Upper lobe of left lung (tissue), 6 donors: ENCODE measurements around the gene ZNF213. TPM values are rescaled to one million over a fixed set of nuclear protein-coding genes. Genes with fewer than 3 reads are reported as not detected.

Source experiments
- ATAC-seq, 2 donors: fragments of 200-7000 bp; cut with Tn5 transposase; one replicate each; pipeline ENCODE4 v1.9.1; 2022; ENCODE audit warnings: mild to moderate bottlenecking in 2 of 2, moderate library complexity in 2 of 2; ENCODE audit not compliant: low FRiP score in 2 of 2
- DNase-seq, 2 donors: peaks; one replicate each; pipeline ENCODE4 v3.0.0-alpha.2; 2019 to 2020
- H3K27ac ChIP-seq, 4 donors: fragments of 200-600 bp; sonication (generic); one replicate each; pipeline ENCODE4 v1.5.1; 2016 to 2019
- H3K27me3 ChIP-seq, 4 donors: fragments of 200-600 bp; sonication (generic); one replicate each; pipeline ENCODE4 v1.5.1; 2017 to 2019
- H3K36me3 ChIP-seq, 4 donors: fragments of 200-600 bp; sonication (generic); one replicate each; pipeline ENCODE4 v1.5.1; 2016 to 2019
- H3K4me1 ChIP-seq, 4 donors: fragments of 200-600 bp; sonication (generic); one replicate each; pipeline ENCODE4 v1.5.1; 2018 to 2019
- H3K4me3 ChIP-seq, 4 donors: fragments of 200-600 bp; sonication (generic); one replicate each; pipeline ENCODE4 v1.5.1; 2017 to 2019; ENCODE audit warnings: mild to moderate bottlenecking in 2 of 4, moderate library complexity in 1 of 4
- H3K9me3 ChIP-seq, 4 donors: fragments of 200-600 bp; sonication (generic); one replicate each; pipeline ENCODE4 v1.5.1; 2018 to 2019
- CTCF ChIP-seq, 6 experiments: fragments of 450-650 bp in 4 of 6; fragments of 200-600 bp in 2 of 6; sonication (generic) in 2 of 6; IDR thresholded peaks; one replicate each; pipeline ENCODE4 v1.5.1; 2016 to 2019; ENCODE audit warnings: antibody characterized with exemption in 6 of 6
- EP300 ChIP-seq, 4 donors: sonication (generic); formaldehyde crosslinking; IDR thresholded peaks; one replicate each; pipeline ENCODE4 v1.5.1; 2017; ENCODE audit warnings: antibody characterized with exemption in 4 of 4, control low read depth in 2 of 4
- POLR2A ChIP-seq, 4 donors: fragments of 450-650 bp; IDR thresholded peaks; one replicate each; pipeline ENCODE4 v1.5.1; 2016 to 2017; ENCODE audit warnings: antibody characterized with exemption in 4 of 4, mild to moderate bottlenecking in 2 of 4
- POLR2AphosphoS5 ChIP-seq, 2 donors: sonication (generic); formaldehyde crosslinking; IDR thresholded peaks; one replicate each; pipeline ENCODE4 v1.5.1; 2017; ENCODE audit warnings: antibody characterized with exemption in 2 of 2
- WGBS, 2 donors: methylation state at CpG; one replicate each; pipeline ENCODE4 v1.1.5; 2017 to 2018; 5-methylcytosine and 5-hydroxymethylcytosine counted together
- small RNA-seq, 4 donors: library from RNA; depleted of rRNA; stranded (forward); fragments of <200 nt; gene quantifications; one replicate each; pipeline ENCODE3, GENCODE V24; 2016
- total RNA-seq, 6 donors: library from RNA; depleted of rRNA in 4 of 6; stranded (reverse); fragments of >200 nt in 4 of 6; gene quantifications; one replicate each; pipeline versions ENCODE4 v1.1.0 to v1.2.1, GENCODE V29; 2016 to 2021
- donor health status: DM: no; HTN: no; CAD: no; lungs with moderate emphysema.
- donor health status: DM: no; HTN: yes; CAD: no; lungs with severe emphysema.

Gene ZNF213
- total RNA-seq, 6 donors from 2014 or later: 4.2 to 20.3 (median 11.6) TPM

GRCh38 chr16:3189869-3190268 is 55.0 kb downstream of the ZNF213 start:
- Histone ChIP-seq H3K4me3 (no peak overlapping the region), H3K27me3 (peaks cover 1 to 69% (median 50%) of the 10 kb centered on the region in 4 donors), H3K27ac (no peak overlapping the region), H3K4me1 (peaks cover 12 to 19% (median 17%) of the 10 kb centered on the region in 4 donors), H3K36me3 (no peaks in the 10 kb centered on the region), H3K9me3 (peaks cover 0 to 6% (median 0%) of the 10 kb centered on the region in 4 donors)
- ATAC-seq (no peak), DNase-seq (no peak)
- TF ChIP-seq POLR2AphosphoS5 (IDR thresholded peaks at IDR 0.05) (no peak), POLR2A (IDR thresholded peaks at IDR 0.05) (no peak), CTCF (IDR thresholded peaks at IDR 0.05) (no peak), EP300 (IDR thresholded peaks at IDR 0.05) (no peak)
- 16 to 21% methylated on average over 11 of the region's 11 CpGs for whole genome bisulfite sequencing, 2 donors

GRCh38 chr16:3190949-3191353 is 56.1 kb downstream of the ZNF213 start:
- H3K4me1 ChIP-seq: peaks cover 12 to 19% (median 17%) of the 10 kb centered on the region in 4 donors
- ATAC-seq: no peak
- H3K27me3 ChIP-seq: peaks cover 1 to 70% (median 50%) of the 10 kb centered on the region in 4 donors
- no peak overlapping the region for H3K4me3 ChIP-seq
- peaks cover 0 to 6% (median 0%) of the 10 kb centered on the region in 4 donors for H3K9me3 ChIP-seq
- H3K36me3 ChIP-seq: no peaks in the 10 kb centered on the region
- TF ChIP-seq CTCF (IDR thresholded peaks at IDR 0.05) (no peak), POLR2A (IDR thresholded peaks at IDR 0.05) (no peak), POLR2AphosphoS5 (IDR thresholded peaks at IDR 0.05) (no peak), EP300 (IDR thresholded peaks at IDR 0.05) (no peak)
- H3K27ac ChIP-seq: no peak overlapping the region
- no peak for DNase-seq
- 12 to 14% methylated on average over 15 to 16 of the region's 16 CpGs for WGBS, 2 donors

Small RNA genes lying within 50 kb of the gene (small RNA-seq; reads per million reads assigned to genes)
- gene RNU1-22P: 0 to 0.11 (median 0) reads per million in 4 donors

Other genes starting within 250 kb of the ZNF213 start
- gene FLYWCH1, start 223.1 kb upstream of the ZNF213 start, total RNA-seq: 100 to 1,000 TPM in 1 of 6 donors, 10 to 100 TPM in 5; 19.3 to 162 (median 43.4) TPM
- not detected for gene KREMEN2, start 170.8 kb upstream of the ZNF213 start, total RNA-seq
- gene PAQR4, start 165.7 kb upstream of the ZNF213 start, total RNA-seq: 10 to 100 TPM in 2 of 6 donors, 1 to 10 TPM in 4; 5.2 to 13.5 (median 8.3) TPM
- 10 to 100 TPM in 1 of 6 donors, 1 to 10 TPM in 4, under 1 TPM in 1; 0.39 to 19.1 (median 5.4) TPM for gene PKMYT1, start 154.6 kb upstream of the ZNF213 start, total RNA-seq
- 1 to 10 TPM in 4 of 6 donors, under 1 TPM in 2; 0.57 to 5.9 (median 1.1) TPM for gene CLDN9, start 122.1 kb upstream of the ZNF213 start, total RNA-seq
- 1 to 10 TPM in 1 of 6 donors, under 1 TPM in 2, not detected in 3; 0.30 to 1.9 (median 0.72) TPM for gene CLDN6, start 116.8 kb upstream of the ZNF213 start, total RNA-seq
- gene TNFRSF12A, start 114.7 kb upstream of the ZNF213 start, total RNA-seq: 100 to 1,000 TPM in 1 of 6 donors, 10 to 100 TPM in 5; 37.7 to 431 (median 76.5) TPM
- 10 to 100 TPM; 28.3 to 85.1 (median 42.2) TPM for gene HCFC1R1, start 111.1 kb upstream of the ZNF213 start, total RNA-seq
- 10 to 100 TPM; 18.5 to 40.8 (median 33.1) TPM for gene THOC6, start 111.0 kb upstream of the ZNF213 start, total RNA-seq
- 10 to 100 TPM; 18.5 to 98.5 (median 35.0) TPM for gene BICDL2, start 98.1 kb upstream of the ZNF213 start, total RNA-seq
- 10 to 100 TPM; 10.0 to 41.4 (median 20.5) TPM for gene MMP25, start 88.5 kb upstream of the ZNF213 start, total RNA-seq
- 100 to 1,000 TPM in 3 of 6 donors, 10 to 100 TPM in 3; 31.4 to 220 (median 116) TPM for gene IL32, start 69.4 kb upstream of the ZNF213 start, total RNA-seq
- gene ZSCAN10, start 35.7 kb upstream of the ZNF213 start, total RNA-seq: 1 to 10 TPM in 1 of 6 donors, under 1 TPM in 3, not detected in 2; 0.17 to 1.0 (median 0.28) TPM
- gene ZNF205, start 22.4 kb upstream of the ZNF213 start, total RNA-seq: 10 to 100 TPM; 13.8 to 25.2 (median 16.8) TPM
- gene OR1F1, start 53.2 kb downstream of the ZNF213 start, total RNA-seq: not detected
- gene ZNF200, start 100.1 kb downstream of the ZNF213 start, total RNA-seq: 1 to 10 TPM; 6.4 to 9.5 (median 7.8) TPM
- 10 to 100 TPM in 5 of 6 donors, 1 to 10 TPM in 1; 9.1 to 18.9 (median 12.3) TPM for gene MEFV, start 121.6 kb downstream of the ZNF213 start, total RNA-seq
- gene ZNF263, start 148.5 kb downstream of the ZNF213 start, total RNA-seq: 10 to 100 TPM; 19.6 to 48.2 (median 32.2) TPM
- 1 to 10 TPM; 1.3 to 6.0 (median 4.0) TPM for gene TIGD7, start 170.4 kb downstream of the ZNF213 start, total RNA-seq
- gene ZNF75A, start 170.5 kb downstream of the ZNF213 start, total RNA-seq: 10 to 100 TPM; 21.5 to 69.1 (median 25.9) TPM
- gene OR2C1, start 220.9 kb downstream of the ZNF213 start, total RNA-seq: under 1 TPM in 2 of 6 donors, not detected in 4; 0.39 to 0.46 TPM